ENCODE results near the gene ZNF598. TPM values are rescaled to one million over a fixed set of nuclear protein-coding genes. Genes with fewer than 3 reads are reported as not detected.

Gene ZNF598
- total and polyA plus RNA-seq, 10 of the 15 experiments (the other 5 are each of a cell fraction or from before 2014, with no cell fraction given), result 0.08 to 74.0 (median 14.4) TPM

DNA sequence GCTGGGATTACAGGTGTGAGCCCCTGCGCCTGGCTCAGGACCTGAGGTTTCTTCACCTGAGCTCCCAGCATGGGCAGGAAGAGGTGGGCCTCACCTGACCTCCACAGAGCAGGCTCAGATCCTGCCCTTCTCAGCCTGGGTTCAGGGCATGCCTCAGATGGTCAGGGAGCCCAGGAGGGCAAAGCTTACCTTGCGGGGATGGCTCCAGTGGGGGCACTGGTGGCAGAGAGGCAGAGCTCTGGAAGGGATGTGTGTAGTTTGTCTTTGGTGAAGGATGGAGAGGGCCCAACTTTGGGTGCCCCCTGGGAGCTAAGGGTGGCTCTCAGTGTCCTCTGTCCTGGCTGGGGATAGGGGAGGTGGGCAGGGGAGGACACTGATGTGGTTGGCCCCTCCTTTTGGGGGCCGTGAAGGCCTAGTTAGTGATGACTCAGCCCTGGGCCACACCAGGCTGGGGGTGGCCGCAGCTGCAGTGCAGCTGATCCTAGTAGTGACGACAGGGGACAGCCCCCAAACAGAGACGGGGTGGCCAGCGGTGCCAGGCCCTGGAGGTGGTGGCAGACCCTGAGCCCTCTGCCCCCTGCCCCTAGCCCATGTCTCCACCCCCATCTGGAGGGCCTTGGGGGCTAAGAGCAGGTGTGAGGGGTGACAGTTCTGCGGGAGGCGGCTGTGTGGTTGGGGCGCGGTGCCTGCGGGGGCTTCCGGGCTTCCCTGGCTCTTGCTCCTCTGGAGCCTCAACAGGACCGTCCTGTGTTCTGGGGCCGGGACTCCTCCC is 22.9 kb upstream of the ZNF598 start:
- Histone ChIP-seq H3K9me3 (replicated peaks; ENCODE audit: control insufficient read depth, insufficient read depth, low read length) (no peaks in the 10 kb centered on the region), H3K4me2 (ENCODE audit: control insufficient read depth, insufficient read depth) (no peak overlapping the region), H3K9ac (ENCODE audit: control insufficient read depth, insufficient read depth, low read length) (no peak overlapping the region), H3K4me1 (ENCODE audit: control insufficient read depth, insufficient read depth, low read length) (no peaks in the 10 kb centered on the region), H3K27ac (ENCODE audit: control insufficient read depth, insufficient read depth) (no peak overlapping the region), H3K27me3 (replicated peaks in 1 of 2; ENCODE audit: control insufficient read depth in 2 of 2, insufficient read depth in 2 of 2, low read length in 1 of 2) (peaks cover 7 to 11% of the 10 kb centered on the region in 2 experiments), H3K79me2 (ENCODE audit: control insufficient read depth, insufficient read depth, low read length) (no peaks in the 10 kb centered on the region), H3K4me3 (no peak overlapping the region), H2AFZ (ENCODE audit: control insufficient read depth, low read depth, low read length) (no peak overlapping the region), H4K20me1 (ENCODE audit: control insufficient read depth, insufficient read depth) (peaks cover 5% of the 10 kb centered on the region; the same call in 1 of the 2 replicates), H3K36me3 (ENCODE audit: control insufficient read depth in 2 of 2, insufficient read depth in 2 of 2, low read length in 1 of 2) (no peaks in the 10 kb centered on the region)
- no peak for DNase-seq (ENCODE audit: low read depth, low spot score)
- intact Hi-C loops (cut with micrococcal nuclease; ENCODE audit: unreplicated experiment) (no loop called here), in situ Hi-C loops (cut with MboI) (no loop called here)
- WGBS (ENCODE audit: insufficient coverage, insufficient replicate concordance, low lambda C conversion rate, missing lambda C conversion rate), result 34% methylated on average over 15 of the region's 15 CpGs
- 0 out of 2 replicates have a peak, but pooled peaks have one; percentile 53 for TF ChIP-seq TCF12 (IDR thresholded peaks at IDR 0.05; ENCODE audit: low read depth, low read length)
- no peak for TF ChIP-seq SREBF1 (IDR thresholded peaks at IDR 0.05; ENCODE audit: low read length)
- TF ChIP-seq RUNX3 (IDR thresholded peaks at IDR 0.05; ENCODE audit: low read length), result no peak
- ChIA-PET POLR2A (interaction anchor here (0.6 kb wide), 1 partner anchor 76 kb away, joined by 5 read pairs; no protein-coding TSS in a partner anchor), CTCF (interaction anchor here (0.6 to 1.1 kb wide), 3 partner anchors 10 to 36 kb away, joined by 3 read pairs; no protein-coding TSS in a partner anchor), RAD21 (ENCODE audit: unreplicated experiment) (interaction anchor here (0.7 kb wide), 1 partner anchor 168 kb away, joined by 3 read pairs; no protein-coding TSS in a partner anchor), SMC1A (ENCODE audit: uncharacterized antibody, unreplicated experiment) (interaction anchor here (1.4 kb wide), 1 partner anchor 12 kb away, joined by 4 read pairs; no protein-coding TSS in a partner anchor)
- BruUV-seq (replicated peaks), result no TSS peak
- no peak for FAIRE-seq
- peak; percentile 54 for ATAC-seq

DNA sequence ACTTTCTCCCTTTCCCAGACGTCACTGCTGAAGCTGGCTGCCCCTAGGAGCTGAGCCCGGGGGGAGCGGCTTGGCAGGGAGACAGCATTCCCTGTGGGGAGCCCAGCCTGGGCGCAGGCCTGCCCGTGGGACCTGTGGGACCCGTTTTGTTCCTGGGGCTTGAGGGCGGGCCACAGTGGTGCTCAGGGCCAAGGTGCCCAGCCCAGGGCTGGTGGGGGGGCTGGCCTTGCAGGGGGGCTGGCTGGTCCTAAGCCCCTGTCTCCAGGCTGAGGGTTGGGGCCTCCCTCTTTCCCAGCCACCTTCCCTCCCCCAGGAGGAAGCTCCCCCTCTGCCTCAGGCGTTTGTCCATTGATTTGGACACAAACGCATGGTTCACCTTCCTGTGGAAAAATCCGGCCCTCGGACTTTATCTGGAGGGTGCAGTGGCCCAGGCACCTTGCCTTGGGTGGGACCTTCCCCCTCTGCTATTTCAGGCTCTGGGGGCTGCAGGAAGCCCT is 21.5 kb upstream of the ZNF598 start:
- DNase-seq (ENCODE audit: low read depth, low spot score), result no peak
- Histone ChIP-seq H2AFZ (ENCODE audit: control insufficient read depth, low read depth, low read length) (no peak overlapping the region), H3K9ac (ENCODE audit: control insufficient read depth, insufficient read depth, low read length) (no peak overlapping the region), H3K4me3 (no peak overlapping the region), H3K36me3 (ENCODE audit: control insufficient read depth in 2 of 2, insufficient read depth in 2 of 2, low read length in 1 of 2) (no peaks in the 10 kb centered on the region), H3K4me1 (ENCODE audit: control insufficient read depth, insufficient read depth, low read length) (no peaks in the 10 kb centered on the region), H3K4me2 (ENCODE audit: control insufficient read depth, insufficient read depth) (no peak overlapping the region), H3K79me2 (ENCODE audit: control insufficient read depth, insufficient read depth, low read length) (no peaks in the 10 kb centered on the region), H4K20me1 (ENCODE audit: control insufficient read depth, insufficient read depth) (peaks cover 5% of the 10 kb centered on the region; the same call in 1 of the 2 replicates), H3K9me3 (replicated peaks; ENCODE audit: control insufficient read depth, insufficient read depth, low read length) (no peaks in the 10 kb centered on the region), H3K27ac (ENCODE audit: control insufficient read depth, insufficient read depth) (no peak overlapping the region), H3K27me3 (replicated peaks in 1 of 2; ENCODE audit: control insufficient read depth in 2 of 2, insufficient read depth in 2 of 2, low read length in 1 of 2) (peaks cover 10 to 11% of the 10 kb centered on the region in 2 experiments)
- intact Hi-C loops (cut with micrococcal nuclease; ENCODE audit: unreplicated experiment), result no loop called here
- ChIA-PET POLR2A (no interaction called here), CTCF (no interaction called here), RAD21 (ENCODE audit: unreplicated experiment) (interaction anchor here (1.3 kb wide), 1 partner anchor 109 kb away, joined by 3 read pairs; no protein-coding TSS in a partner anchor), SMC1A (ENCODE audit: uncharacterized antibody, unreplicated experiment) (no interaction called here)
- 55% methylated on average over 11 of the region's 11 CpGs for WGBS (ENCODE audit: insufficient coverage, insufficient replicate concordance, low lambda C conversion rate, missing lambda C conversion rate)
- no TSS peak for BruUV-seq (replicated peaks)
- ATAC-seq, result no peak
- TF ChIP-seq KDM1A (IDR thresholded peaks at IDR 0.05; ENCODE audit: borderline replicate concordance), result no peak
- no peak for TF ChIP-seq SMAD1 (IDR thresholded peaks at IDR 0.05; ENCODE audit: low read depth, partially characterized antibody)
- TF ChIP-seq, protein P1, sequence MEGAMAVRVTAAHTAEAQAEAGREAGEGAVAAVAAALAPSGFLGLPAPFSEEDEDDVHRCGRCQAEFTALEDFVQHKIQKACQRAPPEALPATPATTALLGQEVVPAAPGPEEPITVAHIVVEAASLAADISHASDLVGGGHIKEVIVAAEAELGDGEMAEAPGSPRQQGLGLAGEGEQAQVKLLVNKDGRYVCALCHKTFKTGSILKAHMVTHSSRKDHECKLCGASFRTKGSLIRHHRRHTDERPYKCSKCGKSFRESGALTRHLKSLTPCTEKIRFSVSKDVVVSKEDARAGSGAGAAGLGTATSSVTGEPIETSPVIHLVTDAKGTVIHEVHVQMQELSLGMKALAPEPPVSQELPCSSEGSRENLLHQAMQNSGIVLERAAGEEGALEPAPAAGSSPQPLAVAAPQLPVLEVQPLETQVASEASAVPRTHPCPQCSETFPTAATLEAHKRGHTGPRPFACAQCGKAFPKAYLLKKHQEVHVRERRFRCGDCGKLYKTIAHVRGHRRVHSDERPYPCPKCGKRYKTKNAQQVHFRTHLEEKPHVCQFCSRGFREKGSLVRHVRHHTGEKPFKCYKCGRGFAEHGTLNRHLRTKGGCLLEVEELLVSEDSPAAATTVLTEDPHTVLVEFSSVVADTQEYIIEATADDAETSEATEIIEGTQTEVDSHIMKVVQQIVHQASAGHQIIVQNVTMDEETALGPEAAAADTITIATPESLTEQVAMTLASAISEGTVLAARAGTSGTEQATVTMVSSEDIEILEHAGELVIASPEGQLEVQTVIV (IDR thresholded peaks at IDR 0.05; ENCODE audit: borderline replicate concordance, partially characterized antibody), result no peak
- TF ChIP-seq TBL1XR1 (IDR thresholded peaks at IDR 0.05; ENCODE audit: low read depth, low read length), result no peak
- TF ChIP-seq CBFB (IDR thresholded peaks at IDR 0.05; ENCODE audit: low read depth), result no peak
- no peak for TF ChIP-seq SUPT20H (IDR thresholded peaks at IDR 0.05; ENCODE audit: borderline replicate concordance, control insufficient read depth, low read depth, low read length)
- FAIRE-seq, result no peak
- in situ Hi-C loops (cut with MboI), result no loop called here
